Measurements from ENCODE around the gene FOXA2. TPM values are rescaled to one million over a fixed set of nuclear protein-coding genes. Genes with fewer than 3 reads are reported as not detected.
"Not testable (repeated sequence)": the region's sequence is repeated elsewhere in the genome, so short reads cannot be mapped to it uniquely, and the experiment has no call there.

The FOXA2 gene
- total RNA-seq, 2 experiments from 2014 or later: not detected

DNA sequence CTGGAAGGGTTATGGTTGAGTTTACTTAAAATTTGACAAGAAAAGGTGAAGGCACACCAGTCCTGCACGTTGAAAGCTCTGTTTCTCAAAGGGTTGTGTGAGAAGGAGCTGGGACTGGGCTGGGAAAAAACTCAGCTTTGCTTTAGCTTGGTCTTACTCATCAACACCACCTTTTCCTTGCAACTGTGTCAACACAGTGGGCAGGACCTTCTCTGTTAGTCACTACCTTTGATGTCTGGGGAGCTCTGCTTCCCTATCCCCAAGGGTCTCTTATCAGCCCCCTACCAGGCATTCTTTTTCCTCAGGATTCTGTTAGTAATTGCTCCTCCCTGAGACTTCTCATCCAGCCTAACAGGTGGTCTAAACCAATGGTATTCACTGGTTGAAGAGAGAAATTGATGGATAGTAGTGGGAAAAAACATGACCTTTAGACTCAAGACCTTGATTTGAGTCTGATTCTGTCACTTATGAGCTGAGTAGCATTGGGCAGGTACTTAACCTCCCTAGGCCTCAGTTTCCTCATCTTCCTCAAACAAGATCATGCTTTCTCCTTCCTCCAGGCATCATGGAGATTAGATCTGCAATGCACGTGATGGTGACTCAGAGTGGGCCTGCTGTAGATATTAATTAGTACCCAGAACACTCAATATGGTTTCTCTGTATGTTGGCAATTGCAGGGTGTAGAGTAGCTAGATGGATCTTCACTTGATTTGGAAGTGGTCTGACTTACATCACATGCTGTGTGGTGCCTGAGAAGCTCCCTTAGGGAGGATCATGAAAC lies 17.2 kb upstream of the FOXA2 start:
- Mint-ChIP-seq H3K4me1 (ENCODE audit: low read depth) (no peaks in the 10 kb centered on the region), H3K27me3 (peaks cover 3% of the 10 kb centered on the region), H3K36me3 (ENCODE audit: low read depth) (no peaks in the 10 kb centered on the region), H3K9me3 (no peaks in the 10 kb centered on the region), H3K27ac (no peak overlapping the region), H3K4me3 (no peak overlapping the region)
- Histone ChIP-seq H3K27ac (ENCODE audit: low read depth in 1 of 2, low read length in 2 of 2) (no peak overlapping the region), H3K9me3 (ENCODE audit: control insufficient read depth in 1 of 2, insufficient read depth in 1 of 2, low read length in 2 of 2) (peaks cover 0 to 8% of the 10 kb centered on the region in 2 experiments), H3K4me1 (ENCODE audit: insufficient read depth, low read length) (no peaks in the 10 kb centered on the region), H3K4me3 (ENCODE audit: low read length) (no peak overlapping the region), H3K27me3 (ENCODE audit: control insufficient read depth in 1 of 2, insufficient read depth in 2 of 2, low read length in 2 of 2) (no peaks in the 10 kb centered on the region), H3K36me3 (ENCODE audit: insufficient read depth, low read length) (no peaks in the 10 kb centered on the region)
- ChIA-PET POLR2A (no interaction called here), CTCF (no interaction called here)
- TF ChIP-seq, protein P1, sequence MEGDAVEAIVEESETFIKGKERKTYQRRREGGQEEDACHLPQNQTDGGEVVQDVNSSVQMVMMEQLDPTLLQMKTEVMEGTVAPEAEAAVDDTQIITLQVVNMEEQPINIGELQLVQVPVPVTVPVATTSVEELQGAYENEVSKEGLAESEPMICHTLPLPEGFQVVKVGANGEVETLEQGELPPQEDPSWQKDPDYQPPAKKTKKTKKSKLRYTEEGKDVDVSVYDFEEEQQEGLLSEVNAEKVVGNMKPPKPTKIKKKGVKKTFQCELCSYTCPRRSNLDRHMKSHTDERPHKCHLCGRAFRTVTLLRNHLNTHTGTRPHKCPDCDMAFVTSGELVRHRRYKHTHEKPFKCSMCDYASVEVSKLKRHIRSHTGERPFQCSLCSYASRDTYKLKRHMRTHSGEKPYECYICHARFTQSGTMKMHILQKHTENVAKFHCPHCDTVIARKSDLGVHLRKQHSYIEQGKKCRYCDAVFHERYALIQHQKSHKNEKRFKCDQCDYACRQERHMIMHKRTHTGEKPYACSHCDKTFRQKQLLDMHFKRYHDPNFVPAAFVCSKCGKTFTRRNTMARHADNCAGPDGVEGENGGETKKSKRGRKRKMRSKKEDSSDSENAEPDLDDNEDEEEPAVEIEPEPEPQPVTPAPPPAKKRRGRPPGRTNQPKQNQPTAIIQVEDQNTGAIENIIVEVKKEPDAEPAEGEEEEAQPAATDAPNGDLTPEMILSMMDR (IDR thresholded peaks at IDR 0.05): no peak
- ATAC-seq (ENCODE audit: poor library complexity) (no peak), DNase-seq (no peak)
- intact Hi-C loops (cut with DNase I, micrococcal nuclease): no loop called here

DNA sequence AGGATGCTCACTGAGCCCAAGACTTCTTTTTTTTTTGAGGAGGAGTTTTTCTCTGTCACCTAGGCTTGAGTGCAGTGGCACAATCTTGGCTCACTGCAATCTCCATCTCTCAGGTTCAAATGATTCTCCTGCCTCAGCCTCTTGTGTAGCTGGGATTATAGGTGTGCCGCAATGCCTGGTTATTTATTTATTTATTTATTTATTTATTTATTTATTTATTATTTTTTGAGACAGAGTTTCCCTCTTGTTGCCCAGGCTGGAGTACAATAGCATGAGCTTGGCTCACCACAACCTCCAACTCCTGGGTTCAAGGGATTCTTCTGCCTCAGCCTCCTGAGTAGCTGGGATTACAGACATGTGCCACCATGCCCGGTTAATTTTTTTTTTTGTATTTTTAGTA lies 14.9 kb upstream of the FOXA2 start:
- H3K27ac Mint-ChIP-seq; intact Hi-C loops (cut with DNase I, micrococcal nuclease); H3K36me3 ChIP-seq (ENCODE audit: insufficient read depth, low read length); H3K36me3 Mint-ChIP-seq (ENCODE audit: low read depth); H3K4me3 ChIP-seq (ENCODE audit: low read length); H3K4me3 Mint-ChIP-seq; H3K4me1 ChIP-seq (ENCODE audit: insufficient read depth, low read length); H3K27me3 Mint-ChIP-seq; H3K27ac ChIP-seq (ENCODE audit: low read depth in 1 of 2, low read length in 2 of 2); POLR2A ChIA-PET; H3K27me3 ChIP-seq (ENCODE audit: control insufficient read depth in 1 of 2, insufficient read depth in 2 of 2, low read length in 2 of 2); H3K4me1 Mint-ChIP-seq (ENCODE audit: low read depth); H3K9me3 Mint-ChIP-seq; ATAC-seq (ENCODE audit: poor library complexity); DNase-seq; H3K9me3 ChIP-seq (ENCODE audit: control insufficient read depth in 1 of 2, insufficient read depth in 1 of 2, low read length in 2 of 2); CTCF ChIA-PET: not testable (repeated sequence)

DNA sequence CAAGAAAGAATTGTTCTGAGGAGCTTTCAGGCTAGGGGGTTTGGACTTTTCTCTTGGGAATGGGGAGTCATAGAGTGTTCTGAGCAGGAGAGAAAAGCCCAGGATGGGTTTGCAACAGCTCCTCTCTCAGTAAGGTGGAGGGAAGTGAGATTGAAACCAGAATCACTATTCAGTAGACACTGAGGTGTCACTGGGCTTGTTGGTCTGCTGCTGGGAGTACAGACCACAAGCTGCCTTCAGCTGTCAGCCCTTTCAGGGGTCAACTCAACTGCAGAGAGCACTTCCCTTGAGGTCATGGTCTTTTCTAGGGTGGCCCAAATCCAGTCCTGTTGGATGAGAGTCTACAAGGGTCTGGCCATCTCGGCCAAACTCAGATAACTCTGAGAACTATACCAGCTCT lies 12.9 kb upstream of the FOXA2 start:
- ChIA-PET CTCF (no interaction called here), POLR2A (no interaction called here)
- intact Hi-C loops (cut with DNase I, micrococcal nuclease): no loop called here
- Mint-ChIP-seq H3K27ac (no peak overlapping the region), H3K36me3 (ENCODE audit: low read depth) (no peaks in the 10 kb centered on the region), H3K27me3 (peaks cover 4% of the 10 kb centered on the region), H3K4me3 (no peak overlapping the region), H3K9me3 (no peaks in the 10 kb centered on the region), H3K4me1 (ENCODE audit: low read depth) (no peaks in the 10 kb centered on the region)
- Histone ChIP-seq H3K36me3 (ENCODE audit: insufficient read depth, low read length) (no peaks in the 10 kb centered on the region), H3K27ac (ENCODE audit: low read depth in 1 of 2, low read length in 2 of 2) (no peak overlapping the region), H3K27me3 (ENCODE audit: control insufficient read depth in 1 of 2, insufficient read depth in 2 of 2, low read length in 2 of 2) (no peaks in the 10 kb centered on the region), H3K9me3 (ENCODE audit: control insufficient read depth in 1 of 2, insufficient read depth in 1 of 2, low read length in 2 of 2) (peaks cover 0 to 8% of the 10 kb centered on the region in 2 experiments), H3K4me1 (ENCODE audit: insufficient read depth, low read length) (no peaks in the 10 kb centered on the region), H3K4me3 (ENCODE audit: low read length) (no peak overlapping the region)
- ATAC-seq (ENCODE audit: poor library complexity): no peak
- TF ChIP-seq, protein P1 (IDR thresholded peaks at IDR 0.05): no peak
- no peak for DNase-seq

DNA sequence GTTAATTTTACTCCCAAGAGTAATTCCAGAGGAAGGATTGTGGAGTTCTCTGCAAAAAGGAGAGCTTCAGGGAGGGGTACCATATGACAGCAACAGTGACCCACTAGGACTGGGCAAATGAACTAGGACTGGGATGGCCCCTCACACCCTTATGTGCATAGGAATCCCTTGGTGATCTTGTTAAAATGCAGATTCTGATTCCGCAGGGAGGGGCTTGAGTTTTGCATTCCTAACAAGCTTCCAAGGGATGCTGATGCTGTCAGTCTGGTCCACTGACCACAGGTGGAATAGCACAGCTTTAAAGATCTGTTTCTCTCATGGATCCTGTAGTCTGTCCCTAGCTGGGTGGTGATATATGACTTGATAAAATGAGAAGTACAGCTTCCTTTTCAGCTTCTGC lies 6.3 kb upstream of the FOXA2 start:
- no peak for DNase-seq
- no peak overlapping the region for H3K27ac ChIP-seq (ENCODE audit: low read depth in 1 of 2, low read length in 2 of 2)
- ChIA-PET CTCF (no interaction called here), POLR2A (no interaction called here)
- Mint-ChIP-seq H3K9me3 (no peaks in the 10 kb centered on the region), H3K27me3 (peaks cover 41% of the 10 kb centered on the region), H3K27ac (no peak overlapping the region), H3K36me3 (ENCODE audit: low read depth) (no peaks in the 10 kb centered on the region), H3K4me1 (ENCODE audit: low read depth) (no peaks in the 10 kb centered on the region), H3K4me3 (no peak overlapping the region)
- H3K27me3 ChIP-seq (ENCODE audit: control insufficient read depth in 1 of 2, insufficient read depth in 2 of 2, low read length in 2 of 2): peaks cover 21 to 27% of the 10 kb centered on the region in 2 experiments
- H3K36me3 ChIP-seq (ENCODE audit: insufficient read depth, low read length): no peaks in the 10 kb centered on the region
- TF ChIP-seq, protein P1 (IDR thresholded peaks at IDR 0.05): no peak
- no peak for ATAC-seq (ENCODE audit: poor library complexity)
- H3K4me3 ChIP-seq (ENCODE audit: low read length): no peak overlapping the region
- H3K9me3 ChIP-seq (ENCODE audit: control insufficient read depth in 1 of 2, insufficient read depth in 1 of 2, low read length in 2 of 2): peaks cover 0 to 15% of the 10 kb centered on the region in 2 experiments
- intact Hi-C loops (cut with DNase I, micrococcal nuclease): no loop called here
- H3K4me1 ChIP-seq (ENCODE audit: insufficient read depth, low read length): no peaks in the 10 kb centered on the region

Measured in CD4-positive, alpha-beta T cell (primary cell).